PC-9 (cell line): ENCODE results near the gene SLC25A25. TPM values are rescaled to one million over a fixed set of nuclear protein-coding genes. Genes with fewer than 3 reads are reported as not detected.

ENCODE experiments used
- BruUV-seq: library from RNA; stranded (reverse); fragments of 400-500 nt; replicated peaks from 2 replicates; lab custom pipeline; 2021; lab: Mats Ljungman, UMichigan
- CTCF ChIA-PET: fragments of 300-600 bp; sonication (Branson Sonifier 250); formaldehyde crosslinking; loops from one replicate; lab custom pipeline; 2022; ENCODE audit warnings: antibody characterized with exemption; lab: Charles Lee
- POLR2A ChIA-PET: fragments of 300-600 bp; sonication (Branson Sonifier 250); formaldehyde crosslinking; loops from one replicate; lab custom pipeline; 2022; ENCODE audit warnings: antibody characterized with exemption; ENCODE audit not compliant: unreplicated experiment; lab: Charles Lee
- DNase-seq, 2 experiments: peaks; one replicate each; pipeline versions ENCODE4 v3.0.0 to v3.0.0-alpha.2; 2015 to 2022; ENCODE audit warnings: mixed read lengths in 1 of 2
- H2AFZ ChIP-seq: fragments of 200-600 bp; sonication (generic); 2 replicates; pipeline ENCODE4 v1.8.1; 2017; ENCODE audit warnings: antibody characterized with exemption
- H3F3A ChIP-seq: fragments of 200-600 bp; sonication (generic); 2 replicates; pipeline ENCODE4 v1.8.1; 2017; ENCODE audit warnings: antibody characterized with exemption, mild to moderate bottlenecking, low read depth; ENCODE audit not compliant: insufficient read depth
- H3K27ac ChIP-seq: fragments of 200-600 bp; sonication (generic); 2 replicates; pipeline ENCODE4 v1.6.1; 2016; ENCODE audit warnings: mixed run types
- H3K27me3 ChIP-seq: fragments of 200-600 bp; sonication (generic); 2 replicates; pipeline ENCODE4 v1.6.1; 2016; ENCODE audit warnings: low read depth, mixed run types; ENCODE audit not compliant: insufficient read depth
- H3K36me3 ChIP-seq: fragments of 200-600 bp; sonication (generic); 2 replicates; pipeline ENCODE4 v1.6.1; 2016; ENCODE audit warnings: low read depth, mixed run types
- H3K4me1 ChIP-seq: fragments of 200-600 bp; sonication (generic); replicated peaks from 2 replicates; pipeline ENCODE4 v1.6.1; 2016; ENCODE audit warnings: mixed run types; ENCODE audit not compliant: insufficient read depth
- H3K4me2 ChIP-seq: fragments of 200-600 bp; sonication (generic); 2 replicates; pipeline ENCODE4 v1.6.1; 2017; ENCODE audit warnings: mixed run types
- H3K4me3 ChIP-seq: fragments of 200-600 bp; sonication (generic); 2 replicates; pipeline ENCODE4 v1.6.1; 2016; ENCODE audit warnings: mixed run types
- H3K79me2 ChIP-seq: fragments of 200-600 bp; sonication (generic); 2 replicates; pipeline ENCODE4 v1.6.1; 2017; ENCODE audit warnings: low read depth, mixed run types
- H3K9me2 ChIP-seq: fragments of 200-600 bp; sonication (generic); 2 replicates; pipeline ENCODE4 v1.8.1; 2017; ENCODE audit warnings: mild to moderate bottlenecking; ENCODE audit not compliant: insufficient read depth
- H3K9me3 ChIP-seq: fragments of 200-600 bp; sonication (generic); 2 replicates; pipeline ENCODE4 v1.8.1; 2016; ENCODE audit warnings: low read depth; ENCODE audit not compliant: insufficient read depth
- H4K20me1 ChIP-seq: fragments of 200-600 bp; sonication (generic); 2 replicates; pipeline ENCODE4 v1.8.1; 2017; ENCODE audit not compliant: insufficient read depth
- EZH2 ChIP-seq: fragments of 200-600 bp; sonication (generic); IDR thresholded peaks from 2 replicates; pipeline ENCODE4 v1.8.0; 2017; ENCODE audit warnings: antibody characterized with exemption, low read depth
- intact Hi-C: fragments of 100-400 bp; cut with micrococcal nuclease; formaldehyde crosslinking; loops from one replicate; pipeline ENCODE4 v1.10.0; 2022; ENCODE audit not compliant: unreplicated experiment
- total RNA-seq: library from RNA; stranded (reverse); gene quantifications from 2 replicates; pipeline ENCODE4 v1.2.3, GENCODE V29; 2021

The SLC25A25 gene
- total RNA-seq, 1 experiment from 2014 or later: 11.7 TPM

DNA sequence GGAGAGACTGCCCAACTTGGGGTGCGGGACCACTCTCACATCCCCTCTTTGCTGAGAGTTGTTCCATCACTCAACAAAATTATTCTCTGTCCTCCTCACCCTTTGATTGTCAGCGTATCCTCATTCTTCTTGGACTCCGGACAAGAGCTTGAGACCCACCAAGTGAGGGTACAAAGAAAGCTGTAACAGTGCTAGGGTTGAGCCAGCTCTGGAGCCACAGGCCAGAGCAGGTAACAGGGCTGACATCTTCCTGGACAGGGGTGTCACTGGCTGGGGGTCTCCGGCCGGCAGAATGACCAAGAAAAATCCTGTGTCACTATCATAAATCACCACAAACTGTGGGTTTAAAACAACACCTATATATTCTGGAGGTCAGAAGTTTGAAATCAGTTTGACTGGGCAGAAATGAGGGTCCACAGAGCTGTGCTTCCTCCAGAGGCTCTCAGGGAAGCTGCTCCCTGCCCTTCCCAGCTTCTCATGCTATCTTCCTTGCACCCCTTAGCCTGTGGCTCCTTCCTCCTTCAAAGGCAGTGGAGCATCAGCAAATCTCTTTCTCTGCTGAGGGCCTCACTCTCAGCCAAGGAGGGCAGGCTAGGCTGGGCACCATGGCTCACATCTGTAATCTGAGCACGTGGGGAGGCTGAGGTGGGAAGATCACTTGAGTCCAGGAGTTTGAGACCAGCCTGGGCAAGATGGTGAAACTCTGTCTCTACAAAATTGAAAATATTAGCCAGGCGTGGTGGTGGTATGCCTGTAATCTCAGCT lies 87.9 kb downstream of the SLC25A25 start:
- Histone ChIP-seq H3K4me2 (no peak overlapping the region), H3K4me3 (no peak overlapping the region), H3K9me2 (no peaks in the 10 kb centered on the region), H3K9me3 (no peaks in the 10 kb centered on the region), H4K20me1 (peaks cover 21% of the 10 kb centered on the region), H3K4me1 (0 out of 2 replicates have a peak, but pooled peaks cover 16% of the 10 kb centered on the region), H3F3A (peaks cover 55% of the 10 kb centered on the region), H2AFZ (no peak overlapping the region), H3K36me3 (no peaks in the 10 kb centered on the region), H3K27ac (no peak overlapping the region), H3K27me3 (no peaks in the 10 kb centered on the region), H3K79me2 (peaks cover 8% of the 10 kb centered on the region)
- POLR2A ChIA-PET: interaction anchor here (0.6 to 0.7 kb wide), 2 partner anchors 53 to 508 kb away, joined by 3 to 8 read pairs; no protein-coding TSS in a partner anchor
- CTCF ChIA-PET: no interaction called here
- peak in 1 of 2 experiments; percentile 27 for DNase-seq
- no TSS peak for BruUV-seq
- no peak for TF ChIP-seq EZH2
- intact Hi-C loops: no loop called here

Other genes with a start within 250 kb of the SLC25A25 start
- gene ENG, start 213.6 kb upstream of the SLC25A25 start, total RNA-seq: 18.4 and 23.1 TPM in 2 replicates
- gene AK1, start 190.6 kb upstream of the SLC25A25 start, total RNA-seq: 84.5 and 86.8 TPM in 2 replicates
- 23.3 and 27.6 TPM in 2 replicates for gene ST6GALNAC6, start 168.6 kb upstream of the SLC25A25 start, total RNA-seq
- 28.3 and 44.3 TPM in 2 replicates for gene ST6GALNAC4, start 151.2 kb upstream of the SLC25A25 start, total RNA-seq
- gene PIP5KL1, start 137.5 kb upstream of the SLC25A25 start, total RNA-seq: 21.9 and 22.5 TPM in 2 replicates
- 65.5 and 79.4 TPM in 2 replicates for gene DPM2, start 130.4 kb upstream of the SLC25A25 start, total RNA-seq
- 176 and 208 TPM in 2 replicates for gene EEIG1, start 87.2 kb upstream of the SLC25A25 start, total RNA-seq
- 16.1 and 17.3 TPM in 2 replicates for gene NAIF1, start 912 bp upstream of the SLC25A25 start, total RNA-seq
- 95.2 and 124 TPM in 2 replicates for gene PTGES2, start 59.5 kb downstream of the SLC25A25 start, total RNA-seq
- 430 and 537 TPM in 2 replicates for gene LCN2, start 81.2 kb downstream of the SLC25A25 start, total RNA-seq
- 154 and 213 TPM in 2 replicates for gene BBLN, start 92.0 kb downstream of the SLC25A25 start, total RNA-seq
- gene CIZ1, start 123.3 kb downstream of the SLC25A25 start, total RNA-seq: 164 and 213 TPM in 2 replicates
- gene DNM1, start 135.1 kb downstream of the SLC25A25 start, total RNA-seq: 134 and 148 TPM in 2 replicates
- gene GOLGA2, start 207.8 kb downstream of the SLC25A25 start, total RNA-seq: 175 and 188 TPM in 2 replicates
- gene SWI5, start 208.0 kb downstream of the SLC25A25 start, total RNA-seq: 70.4 and 86.0 TPM in 2 replicates